GM21447 (cell line): Measurements from ENCODE around the gene HMCN2.
"Not testable (repeated sequence)": the region's sequence is repeated elsewhere in the genome, so short reads cannot be mapped to it uniquely, and the experiment has no call there.

Source experiments
- ATAC-seq: cut with Tn5 transposase; IDR thresholded peaks from one replicate; pipeline ENCODE4 v1.9.1; 2021; ENCODE audit not compliant: unreplicated experiment

HMCN2 gene

GRCh38 chr9:130382636-130383349 lies 117.2 kb downstream of the HMCN2 start:
- ATAC-seq, result no peak

GRCh38 chr9:130383350-130383715 lies 117.8 kb downstream of the HMCN2 start:
- no peak for ATAC-seq

GRCh38 chr9:130383979-130384676 lies 118.6 kb downstream of the HMCN2 start:
- ATAC-seq, result no peak

GRCh38 chr9:130385257-130385656 lies 119.7 kb downstream of the HMCN2 start:
- no peak for ATAC-seq

GRCh38 chr9:130387398-130387797 lies 121.8 kb downstream of the HMCN2 start:
- no peak for ATAC-seq

- ATAC-seq, result no peak
Measured at GRCh38 chr9:130387905-130388304, 122.3 kb downstream of the HMCN2 start.

GRCh38 chr9:130390390-130390789 lies 124.8 kb downstream of the HMCN2 start:
- ATAC-seq, result no peak

GRCh38 chr9:130390986-130391385 lies 125.4 kb downstream of the HMCN2 start:
- no peak for ATAC-seq

GRCh38 chr9:130391866-130392265 lies 126.3 kb downstream of the HMCN2 start:
- no peak for ATAC-seq

GRCh38 chr9:130393681-130394071 lies 128.1 kb downstream of the HMCN2 start:
- no peak for ATAC-seq

- ATAC-seq, result no peak
Measured at GRCh38 chr9:130394320-130394719, 128.8 kb downstream of the HMCN2 start.

GRCh38 chr9:130394814-130395470 lies 129.4 kb downstream of the HMCN2 start:
- ATAC-seq, result no peak

- no peak for ATAC-seq
Measured at GRCh38 chr9:130395810-130396435, 130.4 kb downstream of the HMCN2 start.

GRCh38 chr9:130396581-130396980 lies 131.0 kb downstream of the HMCN2 start:
- ATAC-seq, result no peak

- ATAC-seq, result no peak
Measured at GRCh38 chr9:130398487-130399240, 133.1 kb downstream of the HMCN2 start.

GRCh38 chr9:130399768-130400167 lies 134.2 kb downstream of the HMCN2 start:
- ATAC-seq, result no peak

- no peak for ATAC-seq
Measured at GRCh38 chr9:130400870-130401269, 135.3 kb downstream of the HMCN2 start.

- not testable (repeated sequence) for ATAC-seq
Measured at GRCh38 chr9:130401742-130402141, 136.2 kb downstream of the HMCN2 start.

- no peak for ATAC-seq
Measured at GRCh38 chr9:130402243-130402642, 136.7 kb downstream of the HMCN2 start.

GRCh38 chr9:130402645-130403440 lies 137.3 kb downstream of the HMCN2 start:
- ATAC-seq, result no peak
